SK-N-MC (cell line): ENCODE results near the gene DYNC1I1.

ENCODE experiments used
- EZH2 ChIP-seq: fragments of 200-600 bp; sonication (generic); IDR thresholded peaks from one replicate; pipeline ENCODE4 v1.6.1; 2017; ENCODE audit warnings: antibody characterized with exemption
- POLR2AphosphoS5 ChIP-seq: IDR thresholded peaks from 2 replicates; pipeline ENCODE4 v1.6.1; 2012; ENCODE audit warnings: mild to moderate bottlenecking, low read depth, low read length, borderline replicate concordance

DNA sequence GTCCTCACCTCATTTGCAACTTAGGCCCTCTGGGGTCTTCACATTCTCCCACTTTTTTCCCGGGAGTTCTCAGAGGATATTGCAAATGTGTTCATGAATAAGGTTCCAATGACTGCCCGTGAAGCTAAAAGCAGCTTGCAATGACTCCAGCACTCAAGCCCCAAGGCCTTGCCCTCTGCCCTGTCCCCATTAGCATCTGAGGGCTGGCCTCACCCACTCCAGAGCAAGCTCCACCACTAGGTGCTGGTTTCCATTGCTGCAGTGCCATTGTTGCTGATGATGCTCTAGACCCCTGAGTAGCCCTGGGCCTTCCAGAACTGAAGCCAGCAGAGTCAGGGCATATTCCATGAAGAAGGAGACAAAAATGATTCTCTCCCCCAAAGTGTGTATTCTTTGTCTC is 236.8 kb downstream of the DYNC1I1 start:
- TF ChIP-seq POLR2AphosphoS5 (no peak), EZH2 (no peak)
